ENCODE results near the gene COL17A1.

The COL17A1 gene

GRCh38 chr10:104038958-104039752 lies 46.5 kb downstream of the COL17A1 start:
- no peaks in the 10 kb centered on the region for H3K9me3 ChIP-seq (ENCODE audit: control extremely low read depth in 1 of 5, control insufficient read depth in 4 of 5, insufficient read depth in 2 of 5, low read depth in 1 of 5, low read length in 4 of 5)
- H3K27ac ChIP-seq (ENCODE audit: insufficient read depth in 1 of 2, low read depth in 1 of 2, low read length in 2 of 2, poor library complexity in 1 of 2, severe bottlenecking in 2 of 2): no peak overlapping the region
- no peak for DNase-seq
- no peaks in the 10 kb centered on the region for H3K27me3 ChIP-seq (replicated peaks in 2 of 5; ENCODE audit: control insufficient read depth in 4 of 5, insufficient read depth in 5 of 5, low read length in 4 of 5)
- no peaks in the 10 kb centered on the region for H3K4me1 ChIP-seq (ENCODE audit: control extremely low read depth in 1 of 4, control insufficient read depth in 4 of 4, insufficient read depth in 4 of 4, low read length in 3 of 4)
- ChIA-PET POLR2A (no interaction called here), CTCF (interaction anchor here (1.3 to 1.4 kb wide), 2 partner anchors 9 to 89 kb away, joined by 3 to 5 read pairs; no protein-coding TSS in a partner anchor)
- no peak overlapping the region for H3K4me3 ChIP-seq (ENCODE audit: control insufficient read depth in 1 of 7, extremely low read depth in 1 of 7, insufficient read depth in 4 of 7, low read depth in 2 of 7, low read length in 6 of 7)
- no peaks in the 10 kb centered on the region for H3K36me3 ChIP-seq (ENCODE audit: control insufficient read depth in 4 of 4, insufficient read depth in 4 of 4, low read length in 3 of 4)
- WGBS (ENCODE audit: insufficient coverage): 97% methylated on average over 5 of the region's 7 CpGs

GRCh38 chr10:104038537-104038936 lies 47.1 kb downstream of the COL17A1 start:
- 95% methylated on average over 7 of the region's 8 CpGs for WGBS (ENCODE audit: insufficient coverage)
- no peak for DNase-seq
- POLR2A ChIA-PET: no interaction called here
- H3K4me1 ChIP-seq (ENCODE audit: control extremely low read depth in 1 of 4, control insufficient read depth in 4 of 4, insufficient read depth in 4 of 4, low read length in 3 of 4): no peaks in the 10 kb centered on the region
- CTCF ChIA-PET: interaction anchor here (1.4 kb wide), 1 partner anchor 89 kb away, joined by 5 read pairs; no protein-coding TSS in a partner anchor
- H3K4me3 ChIP-seq (ENCODE audit: control insufficient read depth in 1 of 7, extremely low read depth in 1 of 7, insufficient read depth in 4 of 7, low read depth in 2 of 7, low read length in 6 of 7): no peak overlapping the region
- H3K27ac ChIP-seq (ENCODE audit: insufficient read depth in 1 of 2, low read depth in 1 of 2, low read length in 2 of 2, poor library complexity in 1 of 2, severe bottlenecking in 2 of 2): no peak overlapping the region
- no peaks in the 10 kb centered on the region for H3K27me3 ChIP-seq (replicated peaks in 2 of 5; ENCODE audit: control insufficient read depth in 4 of 5, insufficient read depth in 5 of 5, low read length in 4 of 5)
- H3K9me3 ChIP-seq (ENCODE audit: control extremely low read depth in 1 of 5, control insufficient read depth in 4 of 5, insufficient read depth in 2 of 5, low read depth in 1 of 5, low read length in 4 of 5): no peaks in the 10 kb centered on the region
- no peaks in the 10 kb centered on the region for H3K36me3 ChIP-seq (ENCODE audit: control insufficient read depth in 4 of 4, insufficient read depth in 4 of 4, low read length in 3 of 4)

DNA sequence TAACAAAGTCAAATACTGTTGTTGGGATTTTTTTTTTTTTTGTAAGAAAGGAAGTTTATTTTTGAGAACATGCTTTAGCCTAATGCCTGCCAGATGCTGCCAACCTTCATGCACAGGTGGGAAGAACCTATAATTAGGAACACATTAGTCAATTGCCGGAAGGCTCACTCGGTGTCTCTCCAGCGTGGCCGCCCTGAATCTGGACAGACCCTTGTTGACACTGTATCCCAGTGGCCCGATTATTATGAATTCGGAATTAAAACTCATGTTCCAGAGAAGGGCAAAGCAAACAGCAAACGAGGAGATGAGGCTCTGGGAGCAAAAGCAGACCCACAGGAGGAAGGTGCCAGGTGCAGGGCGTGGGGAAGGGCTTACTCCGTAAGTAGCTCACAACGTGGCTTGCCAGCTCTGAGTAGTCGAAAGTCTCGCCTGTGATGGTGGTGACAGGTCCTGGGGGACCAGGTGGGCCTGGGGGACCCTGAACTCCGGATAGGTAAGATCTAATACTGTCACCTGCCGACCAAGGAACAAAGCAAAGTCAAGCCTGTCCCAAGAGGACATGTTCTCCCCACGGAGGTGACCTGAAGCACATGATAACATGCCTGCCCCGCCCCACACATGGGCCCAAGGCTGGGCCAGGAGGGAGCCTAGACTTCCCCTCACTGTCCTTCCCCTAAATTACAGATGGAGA lies 48.3 kb downstream of the COL17A1 start:
- peaks cover 0 to 6% (median 2%) of the 10 kb centered on the region in 4 experiments for H3K36me3 ChIP-seq (ENCODE audit: control insufficient read depth in 4 of 4, insufficient read depth in 4 of 4, low read length in 3 of 4)
- H3K4me3 ChIP-seq (ENCODE audit: control insufficient read depth in 1 of 7, extremely low read depth in 1 of 7, insufficient read depth in 4 of 7, low read depth in 2 of 7, low read length in 6 of 7): no peak overlapping the region
- ChIA-PET CTCF (interaction anchor here (0.6 to 1.4 kb wide), 2 partner anchors 91 to 110 kb away, joined by 3 to 5 read pairs; no protein-coding TSS in a partner anchor), POLR2A (interaction anchor here (0.6 kb wide), 1 partner anchor 36 kb away, joined by 3 read pairs; no protein-coding TSS in a partner anchor)
- H3K27ac ChIP-seq (ENCODE audit: insufficient read depth in 1 of 2, low read depth in 1 of 2, low read length in 2 of 2, poor library complexity in 1 of 2, severe bottlenecking in 2 of 2): no peak overlapping the region
- no peaks in the 10 kb centered on the region for H3K27me3 ChIP-seq (replicated peaks in 2 of 5; ENCODE audit: control insufficient read depth in 4 of 5, insufficient read depth in 5 of 5, low read length in 4 of 5)
- DNase-seq: no peak
- H3K9me3 ChIP-seq (ENCODE audit: control extremely low read depth in 1 of 5, control insufficient read depth in 4 of 5, insufficient read depth in 2 of 5, low read depth in 1 of 5, low read length in 4 of 5): no peaks in the 10 kb centered on the region
- 89% methylated on average over 15 of the region's 16 CpGs for WGBS (ENCODE audit: insufficient coverage)
- no peaks in the 10 kb centered on the region for H3K4me1 ChIP-seq (ENCODE audit: control extremely low read depth in 1 of 4, control insufficient read depth in 4 of 4, insufficient read depth in 4 of 4, low read length in 3 of 4)

DNA sequence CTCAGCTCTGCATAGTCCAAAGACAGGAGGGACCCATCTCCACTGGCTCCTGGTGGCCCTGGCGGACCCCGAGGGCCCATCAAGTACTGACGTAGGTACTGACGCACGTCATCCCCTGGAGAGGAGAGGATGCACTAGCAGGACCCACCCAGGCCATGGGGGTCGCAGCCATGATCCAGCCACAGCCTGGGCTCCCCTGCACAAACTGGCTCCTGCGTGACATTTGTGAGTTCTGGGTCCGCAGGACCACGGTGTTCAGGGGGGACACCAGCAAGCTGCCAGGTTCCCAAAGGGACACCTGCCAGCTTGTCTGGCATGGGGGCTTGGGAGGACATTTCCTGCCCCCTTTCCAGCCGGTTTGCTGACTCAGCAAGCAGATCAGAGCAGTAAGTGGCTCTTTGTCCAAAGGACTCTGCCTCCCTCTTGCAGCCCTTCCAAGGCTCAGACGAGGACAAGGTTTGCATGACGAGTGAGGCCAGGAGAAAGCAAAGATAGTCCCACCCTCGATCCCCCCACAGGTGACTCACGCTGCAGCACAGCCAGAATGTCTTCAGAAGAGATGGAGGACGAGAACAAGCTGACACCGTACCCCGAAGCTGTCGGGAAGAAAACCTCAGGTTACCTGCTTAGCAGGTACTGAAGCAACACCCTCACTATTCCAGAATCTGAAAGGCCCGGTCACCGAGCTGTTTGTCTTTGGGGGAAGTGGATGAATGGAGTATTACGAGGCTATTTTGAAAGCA lies 49.0 kb downstream of the COL17A1 start:
- 90% methylated on average over 15 of the region's 21 CpGs for WGBS (ENCODE audit: insufficient coverage)
- no peaks in the 10 kb centered on the region for H3K27me3 ChIP-seq (replicated peaks in 2 of 5; ENCODE audit: control insufficient read depth in 4 of 5, insufficient read depth in 5 of 5, low read length in 4 of 5)
- DNase-seq: no peak
- CTCF ChIA-PET: interaction anchor here (0.6 kb wide), 1 partner anchor 111 kb away, joined by 3 read pairs; no protein-coding TSS in a partner anchor
- H3K4me1 ChIP-seq (ENCODE audit: control extremely low read depth in 1 of 4, control insufficient read depth in 4 of 4, insufficient read depth in 4 of 4, low read length in 3 of 4): no peaks in the 10 kb centered on the region
- H3K36me3 ChIP-seq (ENCODE audit: control insufficient read depth in 4 of 4, insufficient read depth in 4 of 4, low read length in 3 of 4): peaks cover 4 to 12% (median 8%) of the 10 kb centered on the region in 4 experiments
- no peak overlapping the region for H3K27ac ChIP-seq (ENCODE audit: insufficient read depth in 1 of 2, low read depth in 1 of 2, low read length in 2 of 2, poor library complexity in 1 of 2, severe bottlenecking in 2 of 2)
- H3K9me3 ChIP-seq (ENCODE audit: control extremely low read depth in 1 of 5, control insufficient read depth in 4 of 5, insufficient read depth in 2 of 5, low read depth in 1 of 5, low read length in 4 of 5): no peaks in the 10 kb centered on the region
- no peak overlapping the region for H3K4me3 ChIP-seq (ENCODE audit: control insufficient read depth in 1 of 7, extremely low read depth in 1 of 7, insufficient read depth in 4 of 7, low read depth in 2 of 7, low read length in 6 of 7)
- POLR2A ChIA-PET: no interaction called here

DNA sequence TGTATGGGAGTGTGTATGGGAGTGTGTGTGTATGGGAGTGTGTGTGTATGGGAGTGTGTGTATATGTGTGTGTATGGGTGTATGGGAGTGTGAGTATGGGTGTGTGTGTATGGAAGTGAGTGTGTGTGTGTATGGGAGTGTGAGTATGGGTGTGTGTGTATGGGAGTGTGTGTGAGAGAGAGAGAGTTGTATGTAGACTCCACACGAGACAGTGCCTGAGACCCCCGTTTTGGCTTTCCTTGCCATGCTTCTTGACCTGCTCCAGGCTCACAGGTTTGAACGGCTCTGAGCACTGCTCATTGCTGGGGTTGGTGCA lies 49.7 kb downstream of the COL17A1 start:
- no peak overlapping the region for H3K4me3 ChIP-seq (ENCODE audit: control insufficient read depth in 1 of 7, extremely low read depth in 1 of 7, insufficient read depth in 4 of 7, low read depth in 2 of 7, low read length in 6 of 7)
- POLR2A ChIA-PET: no interaction called here
- no peak overlapping the region for H3K27ac ChIP-seq (ENCODE audit: insufficient read depth in 1 of 2, low read depth in 1 of 2, low read length in 2 of 2, poor library complexity in 1 of 2, severe bottlenecking in 2 of 2)
- no peak for DNase-seq
- CTCF ChIA-PET: no interaction called here
- H3K4me1 ChIP-seq (ENCODE audit: control extremely low read depth in 1 of 4, control insufficient read depth in 4 of 4, insufficient read depth in 4 of 4, low read length in 3 of 4): no peaks in the 10 kb centered on the region
- no CpG with 5 or more reads among the region's 3 CpGs for WGBS (ENCODE audit: insufficient coverage)
- H3K9me3 ChIP-seq (ENCODE audit: control extremely low read depth in 1 of 5, control insufficient read depth in 4 of 5, insufficient read depth in 2 of 5, low read depth in 1 of 5, low read length in 4 of 5): no peaks in the 10 kb centered on the region
- no peaks in the 10 kb centered on the region for H3K27me3 ChIP-seq (replicated peaks in 2 of 5; ENCODE audit: control insufficient read depth in 4 of 5, insufficient read depth in 5 of 5, low read length in 4 of 5)
- H3K36me3 ChIP-seq (ENCODE audit: control insufficient read depth in 4 of 4, insufficient read depth in 4 of 4, low read length in 3 of 4): peaks cover 4 to 16% (median 9%) of the 10 kb centered on the region in 4 experiments

GRCh38 chr10:104035194-104036068 lies 50.2 kb downstream of the COL17A1 start:
- H3K27ac ChIP-seq (ENCODE audit: insufficient read depth in 1 of 2, low read depth in 1 of 2, low read length in 2 of 2, poor library complexity in 1 of 2, severe bottlenecking in 2 of 2): no peak overlapping the region
- CTCF ChIA-PET: interaction anchor here (1.7 kb wide), 1 partner anchor 92 kb away, joined by 6 read pairs; no protein-coding TSS in a partner anchor
- WGBS (ENCODE audit: insufficient coverage): 86% methylated on average over 15 of the region's 18 CpGs

More at GRCh38 chr10:104035194-104036068, 50.2 kb downstream of the COL17A1 start:
- Histone ChIP-seq H3K9me3 (ENCODE audit: control extremely low read depth in 1 of 5, control insufficient read depth in 4 of 5, insufficient read depth in 2 of 5, low read depth in 1 of 5, low read length in 4 of 5) (no peaks in the 10 kb centered on the region), H3K27me3 (replicated peaks in 2 of 5; ENCODE audit: control insufficient read depth in 4 of 5, insufficient read depth in 5 of 5, low read length in 4 of 5) (no peaks in the 10 kb centered on the region), H3K36me3 (ENCODE audit: control insufficient read depth in 4 of 4, insufficient read depth in 4 of 4, low read length in 3 of 4) (peaks cover 4 to 21% (median 10%) of the 10 kb centered on the region in 4 experiments), H3K4me1 (ENCODE audit: control extremely low read depth in 1 of 4, control insufficient read depth in 4 of 4, insufficient read depth in 4 of 4, low read length in 3 of 4) (no peaks in the 10 kb centered on the region), H3K4me3 (ENCODE audit: control insufficient read depth in 1 of 7, extremely low read depth in 1 of 7, insufficient read depth in 4 of 7, low read depth in 2 of 7, low read length in 6 of 7) (no peak overlapping the region)
- DNase-seq: no peak
- POLR2A ChIA-PET: interaction anchor here (0.5 kb wide), 1 partner anchor 184 kb away, joined by 3 read pairs; no protein-coding TSS in a partner anchor

Measured in common myeloid progenitor, CD34-positive (primary cell).